GM12878 (cell line): ENCODE results near the gene GALP. TPM values are rescaled to one million over a fixed set of nuclear protein-coding genes. Genes with fewer than 3 reads are reported as not detected.

Experiments
- ATAC-seq: fragments of 200-7000 bp; cut with Tn5 transposase; 3 replicates; pipeline ENCODE4 v1.9.1; 2020; ENCODE audit warnings: mild to moderate bottlenecking, moderate library complexity
- BruUV-seq: library from RNA; stranded (reverse); fragments of 400-500 nt; replicated peaks from 2 replicates; lab custom pipeline; 2021; lab: Mats Ljungman, UMichigan
- CTCF ChIA-PET: fragments of 300-600 bp; sonication (Branson Sonifier 250); formaldehyde crosslinking; extraction: SDS; loops from one replicate; lab custom pipeline; 2021; ENCODE audit warnings: inconsistent platforms; lab: Yijun Ruan, JAX
- POLR2A ChIA-PET: fragments of 350-600 bp; formaldehyde crosslinking; extraction: SDS; loops from one replicate; lab custom pipeline; 2021; ENCODE audit warnings: inconsistent platforms; lab: Charles Lee
- RAD21 ChIA-PET: fragments of 300-600 bp; sonication (Branson Sonifier 250); formaldehyde crosslinking; loops from one replicate; lab custom pipeline; 2023; ENCODE audit warnings: antibody characterized with exemption; ENCODE audit not compliant: unreplicated experiment; lab: Charles Lee
- SMC1A ChIA-PET: fragments of 300-600 bp; sonication (Branson Sonifier 250); formaldehyde crosslinking; loops from one replicate; lab custom pipeline; 2023; ENCODE audit not compliant: unreplicated experiment, uncharacterized antibody; lab: Charles Lee
- DNase-seq: peaks from one replicate; pipeline ENCODE4 v3.0.0-alpha.2; 2011; ENCODE audit warnings: low read depth, low spot score
- FAIRE-seq: peaks from 3 replicates; lab custom pipeline; 2011; peaks lifted over from hg19 to GRCh38; lab: Jason Lieb, UNC
- H2AFZ ChIP-seq: 2 replicates; pipeline ENCODE4 v1.6.0; 2011; ENCODE audit warnings: low read depth, low read length, control low read depth; ENCODE audit not compliant: control insufficient read depth
- H3K27ac ChIP-seq: 2 replicates; pipeline ENCODE4 v1.5.1; 2011; ENCODE audit warnings: control low read depth; ENCODE audit not compliant: control insufficient read depth, insufficient read depth
- H3K27me3 ChIP-seq, 2 experiments: replicated peaks in 1 of 2; 2 replicates each; pipeline versions ENCODE4 v1.6.0 to v1.6.1; 2011; ENCODE audit warnings: low read length in 1 of 2; ENCODE audit not compliant: control insufficient read depth in 2 of 2, insufficient read depth in 2 of 2
- H3K36me3 ChIP-seq, 2 experiments: 2 replicates each; pipeline ENCODE4 v1.5.1; 2011; ENCODE audit warnings: low read length in 1 of 2; ENCODE audit not compliant: control insufficient read depth in 2 of 2, insufficient read depth in 2 of 2
- H3K4me1 ChIP-seq: 2 replicates; pipeline ENCODE4 v1.6.1; 2011; ENCODE audit warnings: mild to moderate bottlenecking, low read length, moderate library complexity, mixed read lengths; ENCODE audit not compliant: control insufficient read depth, insufficient read depth
- H3K4me2 ChIP-seq: 2 replicates; pipeline ENCODE4 v1.6.0; 2011; ENCODE audit warnings: control low read depth; ENCODE audit not compliant: control insufficient read depth, insufficient read depth
- H3K4me3 ChIP-seq: fragments of 200-600 bp; sonication (generic); 2 replicates; pipeline ENCODE4 v1.5.1; 2016
- H3K79me2 ChIP-seq: 2 replicates; pipeline ENCODE4 v1.6.0; 2011; ENCODE audit warnings: low read length; ENCODE audit not compliant: control insufficient read depth, insufficient read depth
- H3K9ac ChIP-seq: 2 replicates; pipeline ENCODE4 v1.8.0; 2011; ENCODE audit warnings: low read length, control low read depth, mixed read lengths; ENCODE audit not compliant: control insufficient read depth, insufficient read depth
- H3K9me3 ChIP-seq: replicated peaks from 3 replicates; pipeline ENCODE4 v1.5.1; 2011; ENCODE audit warnings: mild to moderate bottlenecking, low read length; ENCODE audit not compliant: control insufficient read depth, insufficient read depth
- H4K20me1 ChIP-seq: 2 replicates; pipeline ENCODE4 v1.6.0; 2011; ENCODE audit not compliant: control insufficient read depth, insufficient read depth
- EZH2 ChIP-seq: IDR thresholded peaks from 2 replicates; pipeline ENCODE4 v1.6.1; 2012; ENCODE audit warnings: low read depth, mild to moderate bottlenecking, control low read depth, inconsistent platforms, low read length, borderline replicate concordance; ENCODE audit not compliant: control insufficient read depth
- HDAC2 ChIP-seq: fragments of 200-600 bp; sonication (generic); IDR thresholded peaks from 2 replicates; pipeline ENCODE4 v1.6.1; 2017
- MLLT1 ChIP-seq: fragments of 450-650 bp; IDR thresholded peaks from 2 replicates; pipeline ENCODE4 v1.6.1; 2016; ENCODE audit warnings: mild to moderate bottlenecking
- NR2C1 ChIP-seq: fragments of 450-650 bp; IDR thresholded peaks from 2 replicates; pipeline ENCODE4 v1.6.1; 2017; ENCODE audit warnings: antibody characterized with exemption, mild to moderate bottlenecking, moderate library complexity
- SUZ12 ChIP-seq: fragments of 200-600 bp; sonication (generic); IDR thresholded peaks from one replicate; pipeline ENCODE4 v1.6.1; 2018; ENCODE audit warnings: antibody characterized with exemption, mild to moderate bottlenecking; ENCODE audit not compliant: unreplicated experiment
- ZNF24 ChIP-seq: fragments of 450-650 bp; IDR thresholded peaks from 2 replicates; pipeline ENCODE4 v1.6.1; 2017; ENCODE audit warnings: antibody characterized with exemption, mild to moderate bottlenecking
- ZNF384 ChIP-seq: IDR thresholded peaks from 2 replicates; pipeline ENCODE4 v1.6.1; 2012; ENCODE audit warnings: low read depth, mild to moderate bottlenecking, low read length, improper control_type of control experiment, borderline replicate concordance
- ZNF622 ChIP-seq: fragments of 450-650 bp; IDR thresholded peaks from 2 replicates; pipeline ENCODE4 v1.6.1; 2017; ENCODE audit warnings: mild to moderate bottlenecking, inconsistent platforms
- WGBS: methylation state at CpG from one replicate; pipeline ENCODE4 v1.1.6; 2016; ENCODE audit warnings: low lambda C conversion rate; ENCODE audit not compliant: insufficient replicate concordance, insufficient coverage; ENCODE audit errors: missing lambda C conversion rate; 5-methylcytosine and 5-hydroxymethylcytosine counted together
- in situ Hi-C: fragments of 300-500 bp; cut with MboI; formaldehyde crosslinking; loops from 9 replicates; pipeline ENCODE4 v1.14.3; 2018; ENCODE audit warnings: mixed read lengths
- intact Hi-C: fragments of 100-400 bp; cut with micrococcal nuclease; formaldehyde crosslinking; loops from one replicate; pipeline ENCODE4 v1.14.2; 2022; ENCODE audit not compliant: unreplicated experiment
- polyA plus RNA-seq, 11 experiments: library from polyadenylated mRNA; depleted of rRNA in 4 of 11; unstranded in 6 of 11; stranded (reverse) in 5 of 11; fragments of >200 nt; fragmentation: Nextera tagmentation in 4 of 11; fragmentation: Illumina TruSeq in 1 of 11; extraction: Ambion mirVana in 4 of 11; extraction: Trizol in 1 of 11; gene quantifications; 1 replicate in 1 of 11; 2 replicates in 10 of 11; pipeline versions ENCODE4 v1.2.1 to v1.2.3, GENCODE V29; 2011 to 2016; ENCODE audit warnings: inconsistent platforms in 2 of 11, missing spikeins in 2 of 11, low read depth in 1 of 11
- total RNA-seq, 4 experiments: library from RNA; depleted of rRNA in 3 of 4; stranded (reverse); fragments of >200 nt in 3 of 4; fragmentation: Illumina TruSeq in 1 of 4; extraction: Trizol in 1 of 4; gene quantifications; 2 replicates each; pipeline versions ENCODE4 v1.2.1 to v1.2.3, GENCODE V29; 2013 to 2021
- TF ChIP-seq, protein P1 (sequence below): IDR thresholded peaks from 2 replicates; pipeline ENCODE4 v1.6.1; 2012; ENCODE audit warnings: low read length, inconsistent platforms
- TF ChIP-seq, protein P2 (sequence below): fragments of 450-650 bp; IDR thresholded peaks from 2 replicates; pipeline ENCODE4 v1.6.1; 2018; ENCODE audit warnings: mild to moderate bottlenecking, low read depth, moderate library complexity; ENCODE audit not compliant: partially characterized antibody

Gene GALP
- total and polyA plus RNA-seq, 10 of the 15 experiments (the other 5 are each of a cell fraction or from before 2014, with no cell fraction given) = not detected

DNA sequence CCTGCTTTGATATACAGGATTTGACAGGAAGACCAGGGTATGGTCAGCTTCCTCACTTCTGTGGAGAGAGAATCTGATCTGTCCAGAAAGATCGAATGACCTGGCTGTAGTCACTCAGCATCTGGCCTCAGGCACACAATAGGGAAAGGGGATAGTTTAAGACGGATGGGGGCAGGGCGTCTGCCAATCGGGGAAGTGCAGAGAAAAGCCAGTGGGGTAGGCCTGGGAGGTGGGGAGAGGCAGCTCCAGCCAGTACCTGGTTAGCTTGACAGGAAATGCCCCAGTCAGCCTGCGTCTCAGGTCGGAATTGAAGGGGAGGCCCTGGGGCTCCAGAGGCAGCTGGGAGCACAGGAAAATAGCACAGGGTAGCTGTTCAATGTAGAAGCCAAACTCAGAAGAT lies 22.3 kb upstream of the GALP start:
- peaks cover 9 to 16% of the 10 kb centered on the region in 2 experiments; a peak in 3 of 4 replicates for H3K36me3 ChIP-seq
- H4K20me1 ChIP-seq = no peaks in the 10 kb centered on the region
- DNase-seq (no peak), ATAC-seq (no peak), FAIRE-seq (no peak)
- H3K9ac ChIP-seq = no peak overlapping the region
- no peak overlapping the region for H3K4me2 ChIP-seq
- in situ Hi-C loops (no loop called here), intact Hi-C loops (no loop called here)
- BruUV-seq = no TSS peak
- CTCF ChIA-PET = no interaction called here
- POLR2A ChIA-PET = no interaction called here
- no peak overlapping the region for H3K27ac ChIP-seq
- no peak overlapping the region for H3K4me3 ChIP-seq
- no peak overlapping the region for H2AFZ ChIP-seq
- H3K79me2 ChIP-seq = no peaks in the 10 kb centered on the region
- H3K4me1 ChIP-seq = no peaks in the 10 kb centered on the region
- RAD21 ChIA-PET = no interaction called here
- H3K27me3 ChIP-seq = no peaks in the 10 kb centered on the region
- SMC1A ChIA-PET = interaction anchor here (0.6 kb wide), 1 partner anchor 1148 kb away, joined by 3 read pairs; no protein-coding TSS in a partner anchor
- H3K9me3 ChIP-seq = no peaks in the 10 kb centered on the region
- TF ChIP-seq ZNF24 (no peak), NR2C1 (no peak), MLLT1 (no peak), ZNF622 (no peak), HDAC2 (no peak), ZNF384 (no peak), SUZ12 (no peak), EZH2 (no peak)
- TF ChIP-seq, protein P1, sequence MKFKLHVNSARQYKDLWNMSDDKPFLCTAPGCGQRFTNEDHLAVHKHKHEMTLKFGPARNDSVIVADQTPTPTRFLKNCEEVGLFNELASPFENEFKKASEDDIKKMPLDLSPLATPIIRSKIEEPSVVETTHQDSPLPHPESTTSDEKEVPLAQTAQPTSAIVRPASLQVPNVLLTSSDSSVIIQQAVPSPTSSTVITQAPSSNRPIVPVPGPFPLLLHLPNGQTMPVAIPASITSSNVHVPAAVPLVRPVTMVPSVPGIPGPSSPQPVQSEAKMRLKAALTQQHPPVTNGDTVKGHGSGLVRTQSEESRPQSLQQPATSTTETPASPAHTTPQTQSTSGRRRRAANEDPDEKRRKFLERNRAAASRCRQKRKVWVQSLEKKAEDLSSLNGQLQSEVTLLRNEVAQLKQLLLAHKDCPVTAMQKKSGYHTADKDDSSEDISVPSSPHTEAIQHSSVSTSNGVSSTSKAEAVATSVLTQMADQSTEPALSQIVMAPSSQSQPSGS = no peak
- TF ChIP-seq, protein P2, sequence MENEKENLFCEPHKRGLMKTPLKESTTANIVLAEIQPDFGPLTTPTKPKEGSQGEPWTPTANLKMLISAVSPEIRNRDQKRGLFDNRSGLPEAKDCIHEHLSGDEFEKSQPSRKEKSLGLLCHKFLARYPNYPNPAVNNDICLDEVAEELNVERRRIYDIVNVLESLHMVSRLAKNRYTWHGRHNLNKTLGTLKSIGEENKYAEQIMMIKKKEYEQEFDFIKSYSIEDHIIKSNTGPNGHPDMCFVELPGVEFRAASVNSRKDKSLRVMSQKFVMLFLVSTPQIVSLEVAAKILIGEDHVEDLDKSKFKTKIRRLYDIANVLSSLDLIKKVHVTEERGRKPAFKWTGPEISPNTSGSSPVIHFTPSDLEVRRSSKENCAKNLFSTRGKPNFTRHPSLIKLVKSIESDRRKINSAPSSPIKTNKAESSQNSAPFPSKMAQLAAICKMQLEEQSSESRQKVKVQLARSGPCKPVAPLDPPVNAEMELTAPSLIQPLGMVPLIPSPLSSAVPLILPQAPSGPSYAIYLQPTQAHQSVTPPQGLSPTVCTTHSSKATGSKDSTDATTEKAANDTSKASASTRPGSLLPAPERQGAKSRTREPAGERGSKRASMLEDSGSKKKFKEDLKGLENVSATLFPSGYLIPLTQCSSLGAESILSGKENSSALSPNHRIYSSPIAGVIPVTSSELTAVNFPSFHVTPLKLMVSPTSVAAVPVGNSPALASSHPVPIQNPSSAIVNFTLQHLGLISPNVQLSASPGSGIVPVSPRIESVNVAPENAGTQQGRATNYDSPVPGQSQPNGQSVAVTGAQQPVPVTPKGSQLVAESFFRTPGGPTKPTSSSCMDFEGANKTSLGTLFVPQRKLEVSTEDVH = no peak
- WGBS = 92% methylated on average over 6 of the region's 6 CpGs
